ENCODE results near the gene METTL21C.

The METTL21C gene

GRCh38 chr13:102697264-102697663, 2.4 kb upstream of the METTL21C start:
- DNase-seq = no peak

GRCh38 chr13:102696465-102696864, 1.6 kb upstream of the METTL21C start:
- DNase-seq = no peak

GRCh38 chr13:102693776-102694175, 1.1 kb downstream of the METTL21C start:
- DNase-seq = no peak

GRCh38 chr13:102693250-102693649, 1.6 kb downstream of the METTL21C start:
- DNase-seq = no peak

GRCh38 chr13:102692491-102692826, 2.4 kb downstream of the METTL21C start:
- no peak for DNase-seq

GRCh38 chr13:102690883-102691282, 4.0 kb downstream of the METTL21C start:
- DNase-seq = no peak

- DNase-seq = no peak
Observed at GRCh38 chr13:102688306-102688973, 6.4 kb downstream of the METTL21C start.

GRCh38 chr13:102687520-102687919, 7.3 kb downstream of the METTL21C start:
- DNase-seq = no peak

GRCh38 chr13:102686024-102686423, 8.8 kb downstream of the METTL21C start:
- DNase-seq = no peak

GRCh38 chr13:102683637-102684036, 11.2 kb downstream of the METTL21C start:
- DNase-seq = no peak

GRCh38 chr13:102682727-102683126, 12.1 kb downstream of the METTL21C start:
- DNase-seq = no peak

- no peak for DNase-seq
Observed at GRCh38 chr13:102682211-102682610, 12.6 kb downstream of the METTL21C start.

GRCh38 chr13:102680842-102681740, 13.8 kb downstream of the METTL21C start:
- no peak for DNase-seq

- DNase-seq = no peak
Observed at GRCh38 chr13:102680133-102680717, 14.6 kb downstream of the METTL21C start.

GRCh38 chr13:102679449-102680132, 15.3 kb downstream of the METTL21C start:
- DNase-seq = no peak

GRCh38 chr13:102678339-102679107, 16.3 kb downstream of the METTL21C start:
- DNase-seq = no peak

- DNase-seq = no peak
Observed at GRCh38 chr13:102677122-102677521, 17.7 kb downstream of the METTL21C start.

- DNase-seq = no peak
Observed at GRCh38 chr13:102675115-102675514, 19.7 kb downstream of the METTL21C start.

- no peak for DNase-seq
Observed at GRCh38 chr13:102670130-102670529, 24.7 kb downstream of the METTL21C start.

GRCh38 chr13:102667911-102668310, 26.9 kb downstream of the METTL21C start:
- DNase-seq = no peak

GRCh38 chr13:102667023-102667422, 27.8 kb downstream of the METTL21C start:
- DNase-seq = no peak

GRCh38 chr13:102659168-102659713, 35.6 kb downstream of the METTL21C start:
- DNase-seq = no peak

All from NCI-H1930 (cell line).